Neural cell (in vitro differentiated cells): ENCODE results near the gene HPS6. TPM values are rescaled to one million over a fixed set of nuclear protein-coding genes. Genes with fewer than 3 reads are reported as not detected.

Source experiments
- polyA plus RNA-seq: library from polyadenylated mRNA; depleted of rRNA; stranded (reverse); fragments of >200 nt; gene quantifications from 2 replicates; pipeline ENCODE4 v1.2.3, GENCODE V29; 2014
- small RNA-seq, 3 experiments: library from RNA; depleted of rRNA; stranded (forward); fragments of <200 nt; gene quantifications; one replicate each; pipeline ENCODE3, GENCODE V24; 2012

The HPS6 gene
- polyA plus RNA-seq, 1 donor from 2014 or later, result 9.6 TPM

Small RNA genes lying within 50 kb of the gene (small RNA-seq; reads per million reads assigned to genes)
- gene AL500527.1, result 0 reads per million in 3 experiments
- gene AL500527.2, result 0 reads per million in 3 experiments

Other genes with a start within 250 kb of the HPS6 start
- gene OGA, start 246.9 kb upstream of the HPS6 start, polyA plus RNA-seq, result 318 and 357 TPM in 2 replicates
- gene KCNIP2, start 221.5 kb upstream of the HPS6 start, polyA plus RNA-seq, result 8.9 and 10.0 TPM in 2 replicates
- 11.7 and 13.4 TPM in 2 replicates for gene ARMH3, start 9.2 kb upstream of the HPS6 start, polyA plus RNA-seq
- gene LDB1, start 55.0 kb downstream of the HPS6 start, polyA plus RNA-seq, result 107 and 112 TPM in 2 replicates
- gene PPRC1, start 67.7 kb downstream of the HPS6 start, polyA plus RNA-seq, result 3.8 and 6.0 TPM in 2 replicates
- gene NOLC1, start 87.0 kb downstream of the HPS6 start, polyA plus RNA-seq, result 33.4 and 36.0 TPM in 2 replicates
- gene ELOVL3, start 160.9 kb downstream of the HPS6 start, polyA plus RNA-seq, result not detected in 2 replicates
- not detected in 2 replicates for gene PITX3, start 176.2 kb downstream of the HPS6 start, polyA plus RNA-seq
- gene GBF1, start 180.2 kb downstream of the HPS6 start, polyA plus RNA-seq, result 14.9 and 21.4 TPM in 2 replicates